Calu3 (cell line): ENCODE measurements around the gene HIVEP3. TPM values are rescaled to one million over a fixed set of nuclear protein-coding genes. Genes with fewer than 3 reads are reported as not detected.

Experiments used
- BruUV-seq: library from RNA; stranded (reverse); fragments of 400-500 nt; replicated peaks from 2 replicates; lab custom pipeline; 2021; lab: Mats Ljungman, UMichigan
- CTCF ChIA-PET: fragments of 300-600 bp; sonication (Branson Sonifier 250); formaldehyde crosslinking; loops from one replicate; lab custom pipeline; 2022; ENCODE audit warnings: antibody characterized with exemption; lab: Charles Lee
- DNase-seq: peaks from one replicate; pipeline ENCODE4 v3.0.0; 2022
- H3K27ac Mint-ChIP-seq: one replicate; pipeline ENCODE4 v1.8.0; 2022; ENCODE audit warnings: mixed read lengths; ENCODE audit not compliant: unreplicated experiment
- H3K27me3 Mint-ChIP-seq: one replicate; pipeline ENCODE4 v1.8.0; 2022; ENCODE audit warnings: mixed read lengths; ENCODE audit not compliant: unreplicated experiment
- H3K36me3 Mint-ChIP-seq: one replicate; pipeline ENCODE4 v1.8.0; 2022; ENCODE audit warnings: mild to moderate bottlenecking, moderate library complexity, mixed read lengths; ENCODE audit not compliant: insufficient read depth, unreplicated experiment
- H3K4me1 Mint-ChIP-seq: one replicate; pipeline ENCODE4 v1.8.0; 2022; ENCODE audit warnings: mild to moderate bottlenecking, low read depth, mixed read lengths; ENCODE audit not compliant: unreplicated experiment
- H3K4me3 Mint-ChIP-seq: one replicate; pipeline ENCODE4 v1.8.0; 2022; ENCODE audit warnings: mild to moderate bottlenecking, low read depth, moderate library complexity, mixed read lengths; ENCODE audit not compliant: unreplicated experiment
- H3K9me3 Mint-ChIP-seq: one replicate; pipeline ENCODE4 v1.8.0; 2022; ENCODE audit warnings: low read depth, mixed read lengths; ENCODE audit not compliant: unreplicated experiment
- CTCF ChIP-seq: fragments of 200-600 bp; IDR thresholded peaks from one replicate; pipeline ENCODE4 v1.8.0; 2022; ENCODE audit warnings: antibody characterized with exemption; ENCODE audit not compliant: unreplicated experiment
- intact Hi-C: fragments of 100-400 bp; cut with micrococcal nuclease; formaldehyde crosslinking; loops from one replicate; pipeline ENCODE4 v1.10.0; 2022; ENCODE audit not compliant: unreplicated experiment
- total RNA-seq: library from RNA; stranded (reverse); gene quantifications from 2 replicates; pipeline ENCODE4 v1.2.3, GENCODE V29; 2022

The HIVEP3 gene
- total RNA-seq, 1 experiment from 2014 or later: 9.0 TPM

DNA sequence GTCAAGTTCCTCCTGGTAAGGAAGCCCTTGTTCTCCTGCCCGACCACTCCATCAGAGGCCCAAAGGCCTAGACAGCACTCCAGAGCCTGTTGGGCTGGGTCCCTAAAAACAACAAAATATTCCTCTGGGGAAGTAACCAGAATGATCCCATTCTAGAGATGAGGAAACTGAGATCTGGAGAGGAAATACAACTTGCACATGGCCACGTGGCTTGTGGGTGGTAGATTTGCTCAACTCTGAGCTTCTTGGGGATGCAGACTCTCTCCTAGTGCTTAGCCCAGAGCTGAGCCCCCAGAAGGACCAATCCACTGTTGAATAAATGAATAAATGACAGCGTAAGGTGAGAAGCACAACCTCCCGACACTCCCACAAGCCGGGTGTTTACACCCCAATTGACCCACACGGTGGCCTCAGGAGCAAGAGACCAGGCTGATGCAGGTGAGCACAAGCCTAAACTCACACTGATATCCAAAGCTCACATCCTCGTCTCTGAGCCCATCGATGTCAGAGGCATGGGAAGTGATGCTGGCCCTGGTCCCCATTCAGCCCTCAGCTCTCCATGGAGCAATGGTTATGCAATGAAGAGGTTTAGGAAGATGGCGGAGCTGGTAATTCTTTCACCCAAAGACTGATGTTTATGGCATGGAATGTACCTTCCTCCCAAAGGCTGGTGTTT is 261.8 kb downstream of the HIVEP3 start:
- no TSS peak for BruUV-seq

DNA sequence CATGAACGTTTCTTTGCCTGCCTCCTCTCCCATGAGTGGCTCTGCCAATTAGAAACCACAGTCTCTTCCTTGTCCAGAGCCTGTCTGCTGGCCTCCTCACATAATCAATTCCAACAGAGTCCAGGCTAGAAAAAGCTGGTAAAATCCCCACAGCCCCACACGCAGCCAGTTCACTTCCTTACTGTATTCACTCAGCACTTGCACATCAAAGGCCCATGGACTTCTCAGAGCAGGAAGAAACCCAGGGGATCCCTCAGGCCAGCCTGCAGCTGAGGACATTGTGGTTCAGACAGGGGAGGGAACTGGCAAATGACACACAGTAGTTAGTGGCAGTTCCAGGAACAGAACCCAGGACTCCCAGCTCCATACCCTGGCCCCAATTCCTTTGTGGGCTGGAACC is 262.7 kb downstream of the HIVEP3 start:
- no TSS peak for BruUV-seq
- Mint-ChIP-seq H3K9me3 (no peaks in the 10 kb centered on the region), H3K36me3 (no peaks in the 10 kb centered on the region), H3K27me3 (peaks cover 14% of the 10 kb centered on the region), H3K27ac (no peak overlapping the region), H3K4me3 (no peak overlapping the region), H3K4me1 (peaks cover 8% of the 10 kb centered on the region)
- TF ChIP-seq CTCF: no peak
- DNase-seq: no peak
- CTCF ChIA-PET: interaction anchor here (0.6 kb wide), 1 partner anchor 219 kb away, joined by 5 read pairs; no protein-coding TSS in a partner anchor
- intact Hi-C loops: no loop called here

More for the DNA sequence above, 261.8 kb downstream of the HIVEP3 start:
- no peak for TF ChIP-seq CTCF
- Mint-ChIP-seq H3K36me3 (peaks cover 6% of the 10 kb centered on the region), H3K27me3 (peaks cover 14% of the 10 kb centered on the region), H3K27ac (no peak overlapping the region), H3K4me1 (peaks cover 8% of the 10 kb centered on the region), H3K4me3 (no peak overlapping the region), H3K9me3 (no peaks in the 10 kb centered on the region)
- CTCF ChIA-PET: interaction anchor here (0.6 kb wide), 1 partner anchor 592 kb away, joined by 6 read pairs; no protein-coding TSS in a partner anchor
- DNase-seq: no peak
- intact Hi-C loops: no loop called here

DNA sequence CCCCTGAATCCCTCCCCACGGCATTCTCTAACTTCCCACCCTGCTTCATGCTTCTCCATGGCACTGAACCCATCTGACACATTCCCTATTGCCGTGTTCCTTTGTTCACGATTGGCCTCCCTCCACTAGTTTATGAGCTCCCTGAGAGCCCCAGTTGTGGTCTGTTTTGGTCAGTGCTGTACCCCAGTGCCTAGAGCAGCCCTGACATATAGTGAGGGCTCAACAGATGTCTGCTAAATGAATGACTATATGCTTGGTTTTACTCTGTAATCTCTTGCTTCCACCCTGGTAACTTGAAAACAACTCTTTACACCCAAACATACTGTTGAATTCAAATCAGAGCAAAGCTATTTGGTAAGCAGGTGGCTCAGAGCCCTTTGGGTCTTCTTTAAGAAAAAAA is 263.1 kb downstream of the HIVEP3 start:
- no TSS peak for BruUV-seq
- intact Hi-C loops: no loop called here
- Mint-ChIP-seq H3K4me1 (peaks cover 8% of the 10 kb centered on the region), H3K27me3 (peaks cover 14% of the 10 kb centered on the region), H3K36me3 (no peaks in the 10 kb centered on the region), H3K27ac (no peak overlapping the region), H3K4me3 (no peak overlapping the region), H3K9me3 (no peaks in the 10 kb centered on the region)
- DNase-seq: no peak
- no peak for TF ChIP-seq CTCF
- CTCF ChIA-PET: interaction anchor here (0.6 kb wide), 1 partner anchor 220 kb away, joined by 5 read pairs; no protein-coding TSS in a partner anchor

DNA sequence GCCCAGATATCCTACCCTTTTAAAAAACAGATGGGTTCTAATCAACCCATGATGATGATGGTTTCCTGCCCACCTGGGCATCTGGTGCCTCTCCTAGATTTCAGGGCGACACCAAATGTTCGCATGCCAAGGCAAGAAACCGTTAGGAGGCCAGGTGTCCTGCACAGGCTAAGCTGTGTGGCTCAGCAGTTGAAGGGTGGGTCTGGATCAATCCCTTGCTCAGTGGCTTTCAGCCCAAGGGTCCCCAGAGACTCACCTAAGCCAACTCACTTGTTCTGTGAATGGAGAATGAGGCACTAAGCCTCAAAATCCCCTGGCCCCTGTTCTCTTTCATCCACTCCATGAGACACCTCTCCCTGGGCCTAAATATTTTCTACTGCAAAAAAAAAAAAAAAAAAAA is 265.1 kb downstream of the HIVEP3 start:
- BruUV-seq: no TSS peak
- Mint-ChIP-seq H3K9me3 (no peaks in the 10 kb centered on the region), H3K36me3 (no peaks in the 10 kb centered on the region), H3K4me3 (no peak overlapping the region), H3K27ac (no peak overlapping the region), H3K4me1 (no peaks in the 10 kb centered on the region), H3K27me3 (no peaks in the 10 kb centered on the region)
- no peak for TF ChIP-seq CTCF
- no peak for DNase-seq
- CTCF ChIA-PET: no interaction called here
- intact Hi-C loops: no loop called here
